ENCODE results near the gene IQGAP3.
"Not testable (repeated sequence)": the region's sequence is repeated elsewhere in the genome, so short reads cannot be mapped to it uniquely, and the experiment has no call there.

IQGAP3 gene

DNA sequence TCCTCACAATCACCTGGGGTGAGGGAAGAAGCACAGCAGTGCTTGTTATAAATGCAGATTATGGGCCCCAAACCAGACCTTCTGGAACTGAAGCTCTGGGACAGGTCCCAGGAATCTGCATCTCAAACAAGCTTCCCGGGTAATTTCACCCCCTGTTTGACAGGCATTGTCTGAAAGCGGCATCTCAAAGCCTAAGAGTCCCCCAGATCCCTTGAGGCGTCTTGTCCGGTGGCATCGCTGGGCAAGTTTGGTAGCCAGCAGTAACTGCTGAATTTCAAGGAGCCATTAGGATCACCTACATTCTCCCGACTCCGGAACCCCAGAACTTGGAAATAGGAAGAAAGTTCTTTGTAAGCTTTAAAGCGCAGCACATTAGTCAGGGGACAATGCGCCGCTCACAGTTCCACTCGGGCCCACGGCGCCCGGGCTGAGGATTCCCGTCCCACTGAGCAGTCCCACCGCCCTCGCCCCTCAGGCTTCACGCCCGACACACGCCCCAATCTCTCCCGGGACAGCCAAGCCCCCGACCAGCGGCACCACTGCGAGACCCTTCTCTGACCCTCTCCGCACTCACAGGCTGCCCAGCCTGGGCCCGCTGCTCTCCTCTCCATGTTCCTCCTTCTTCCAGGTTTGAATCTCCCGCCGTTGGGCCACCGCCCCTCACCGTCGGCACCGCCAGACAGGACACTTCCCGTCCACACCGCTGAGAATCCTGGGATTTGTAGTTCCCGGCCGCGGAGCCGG lies at the start of gene IQGAP3:
TSS of gene IQGAP3 (minus strand) at position 647 of the 744 bp plus-strand sequence. CDS start at position 611, 36 bp downstream.
- DNase-seq = peak; percentile 30 to 75 (median 64)

DNA sequence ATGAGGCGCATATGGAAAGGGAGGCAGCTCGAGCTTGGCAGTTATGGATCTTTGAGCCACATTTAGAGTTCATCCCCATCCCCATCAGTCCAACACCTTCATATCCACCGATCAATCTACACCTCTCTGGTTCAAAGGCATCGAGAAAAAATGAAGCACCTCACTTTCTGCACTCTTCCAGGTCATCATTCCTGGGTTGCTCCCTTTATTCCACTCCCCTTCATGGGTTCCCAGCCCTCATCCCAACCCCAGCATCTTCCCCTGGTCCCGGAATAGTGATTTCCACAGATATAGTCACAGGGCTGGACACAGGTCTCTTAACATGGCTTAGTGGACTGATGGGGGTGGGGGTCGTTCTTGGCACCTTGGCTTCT lies 47.2 kb upstream of the IQGAP3 start:
- no peak for DNase-seq

- DNase-seq = peak in 1 of 6 experiments; percentile 8
Observed at GRCh38 chr1:156618853-156619581, 46.7 kb upstream of the IQGAP3 start, which contains the start of gene HAPLN2. Gene HAPLN2 (plus strand): TSS chr1:156619415. CDS start chr1:156623491, 4,076 bp downstream.

DNA sequence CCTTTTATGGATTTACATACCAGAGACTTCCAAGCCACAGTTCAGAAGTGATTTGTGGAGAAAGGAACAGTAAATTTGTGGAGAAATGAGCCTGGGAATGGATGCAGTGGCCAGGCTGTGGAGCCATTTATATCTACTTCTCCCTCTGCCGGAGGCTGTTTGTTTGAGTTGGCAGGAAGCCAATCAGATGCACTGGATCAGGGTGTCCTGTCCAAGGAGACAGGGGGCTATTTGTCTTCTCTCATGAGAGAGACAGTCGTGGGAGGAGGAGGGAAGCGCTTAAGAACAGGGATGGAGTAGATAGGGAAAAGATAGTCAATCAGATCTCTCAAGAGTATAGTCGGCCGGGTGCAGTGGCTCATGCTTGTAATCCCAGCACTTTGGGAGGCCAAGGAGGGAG lies 44.1 kb upstream of the IQGAP3 start:
- no peak for DNase-seq

DNA sequence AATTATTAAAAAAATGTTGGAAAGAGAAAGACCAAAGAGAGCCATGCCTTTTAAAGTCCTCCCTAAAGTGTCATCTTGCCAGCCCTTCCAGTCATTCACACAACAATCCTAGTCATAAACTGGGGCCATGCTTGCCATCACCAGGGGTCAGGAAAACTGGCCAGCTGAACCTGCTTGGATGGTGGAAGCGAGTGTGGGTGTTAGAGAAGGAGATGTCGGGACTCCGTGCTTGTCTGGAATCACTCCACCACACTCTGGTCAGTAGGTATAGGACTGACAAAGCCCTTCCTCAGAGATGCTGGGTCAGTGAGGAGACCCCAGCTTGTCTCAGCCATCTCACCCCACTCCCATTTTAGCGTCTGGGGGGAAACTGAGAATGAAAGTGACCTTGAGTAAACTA lies 43.6 kb upstream of the IQGAP3 start:
- DNase-seq = no peak

GRCh38 chr1:156612666-156613065 lies 40.3 kb upstream of the IQGAP3 start:
- DNase-seq = no peak

DNA sequence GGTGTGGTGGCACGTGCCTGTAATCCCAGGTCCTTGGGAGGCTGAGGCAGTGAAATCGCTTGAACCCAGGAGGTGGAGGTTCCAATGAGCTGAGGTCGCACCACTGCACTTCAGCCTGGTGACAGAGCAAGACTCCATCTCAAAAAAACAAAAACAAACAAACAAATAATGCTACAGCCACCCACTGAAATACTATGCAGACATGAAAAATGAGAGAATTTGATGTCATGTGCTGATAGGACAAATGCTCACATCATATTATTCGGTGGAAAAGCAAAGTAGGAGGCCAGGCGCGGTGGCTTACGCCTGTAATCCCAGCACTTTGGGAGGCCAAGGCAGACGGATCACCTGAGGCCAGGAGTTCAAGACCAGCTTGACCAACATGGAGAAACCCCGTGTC lies 37.7 kb upstream of the IQGAP3 start:
- DNase-seq = not testable (repeated sequence)

- DNase-seq = peak; percentile 18 to 62 (median 42)
Observed at GRCh38 chr1:156608981-156609380, 36.6 kb upstream of the IQGAP3 start.

- DNase-seq = peak; percentile 23 to 72 (median 52)
Observed at GRCh38 chr1:156608036-156608674, 35.8 kb upstream of the IQGAP3 start.

DNA sequence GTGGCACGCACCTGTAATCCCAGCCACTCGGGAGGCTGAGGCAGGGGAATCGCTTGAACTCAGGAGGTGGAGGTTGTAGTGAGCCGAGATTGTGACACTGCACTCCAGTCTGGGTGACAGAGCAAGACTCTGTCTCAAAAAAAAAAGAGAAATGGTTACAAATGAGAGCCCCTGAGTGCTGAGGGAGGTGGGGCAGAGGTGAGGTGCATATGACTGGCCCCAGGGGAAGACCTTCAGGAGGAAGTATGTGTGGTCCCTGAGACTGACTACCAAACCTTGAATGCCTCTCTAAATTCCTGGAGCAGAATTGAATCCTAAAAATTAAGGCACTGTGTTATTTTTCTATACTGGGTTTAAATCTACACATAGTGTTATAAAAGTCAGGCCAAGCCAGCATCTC lies 35.0 kb upstream of the IQGAP3 start:
- DNase-seq = not testable (repeated sequence)

DNA sequence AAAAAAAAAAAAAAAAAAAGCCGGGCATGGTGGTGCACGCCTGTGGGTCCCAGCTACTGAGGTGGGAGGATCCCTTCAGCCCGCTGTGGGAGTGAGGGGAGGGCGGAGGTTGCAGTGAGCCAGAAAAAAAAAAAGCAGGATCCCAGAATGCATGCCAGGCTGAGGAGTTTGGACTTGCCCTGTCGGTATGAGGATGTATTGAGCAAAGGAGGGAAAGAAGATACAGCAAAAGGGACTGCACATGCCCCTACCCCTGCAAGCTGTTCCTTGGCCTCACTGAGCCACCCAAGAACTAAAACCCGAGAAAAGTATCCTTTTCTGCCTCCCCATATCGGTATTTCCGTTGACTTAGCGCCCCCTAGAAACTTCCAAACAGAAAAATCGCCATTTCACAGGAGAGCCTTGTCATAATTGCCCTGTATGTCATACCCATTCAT lies 30.2 kb upstream of the IQGAP3 start:
- peak in 1 of 6 experiments; percentile 20 for DNase-seq

- no peak for DNase-seq
Observed at GRCh38 chr1:156601892-156602291, 29.5 kb upstream of the IQGAP3 start.

DNA sequence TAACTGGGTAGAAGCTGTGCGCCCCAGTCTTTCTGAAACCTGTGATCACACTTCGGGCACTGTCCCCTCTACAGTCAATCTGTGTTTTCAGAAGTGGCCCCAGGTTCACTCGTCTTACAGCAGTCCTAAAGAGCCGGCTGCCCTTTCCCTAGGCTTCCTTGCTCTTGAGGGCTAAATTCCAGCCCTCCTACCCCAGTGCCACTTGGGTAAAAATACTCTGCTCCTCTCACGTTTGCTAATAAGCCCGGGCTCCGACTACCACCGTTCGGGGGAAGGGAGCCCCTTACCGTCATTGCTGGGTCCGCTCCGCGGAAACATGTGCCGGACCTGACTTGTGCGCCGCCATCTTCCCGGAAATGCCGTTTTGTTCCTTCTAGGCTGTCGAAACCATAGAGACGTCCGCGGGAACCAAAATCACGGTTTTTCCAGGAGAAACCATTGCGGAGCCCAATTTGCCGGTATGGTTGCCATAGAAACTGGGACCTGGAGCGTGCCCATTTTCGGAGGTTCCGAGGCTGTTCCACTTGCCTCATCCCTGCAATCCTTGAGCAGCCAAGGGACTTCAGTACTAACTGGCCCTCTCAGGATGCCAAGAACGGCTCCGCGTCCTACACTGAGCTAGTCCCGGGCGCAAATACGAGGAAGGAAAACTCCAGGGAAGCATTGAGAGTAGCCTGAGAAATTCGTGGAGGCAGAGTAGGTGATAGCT lies 28.9 kb upstream of the IQGAP3 start, which contains the start of gene GPATCH4:
TSS of gene GPATCH4 (minus strand) at position 358 of the 709 bp plus-strand sequence.
- peak; percentile 49 to 77 (median 63) for DNase-seq

- DNase-seq = no peak
Observed at GRCh38 chr1:156600733-156601121, 28.4 kb upstream of the IQGAP3 start.

GRCh38 chr1:156599811-156600210 lies 27.4 kb upstream of the IQGAP3 start:
- no peak for DNase-seq

DNA sequence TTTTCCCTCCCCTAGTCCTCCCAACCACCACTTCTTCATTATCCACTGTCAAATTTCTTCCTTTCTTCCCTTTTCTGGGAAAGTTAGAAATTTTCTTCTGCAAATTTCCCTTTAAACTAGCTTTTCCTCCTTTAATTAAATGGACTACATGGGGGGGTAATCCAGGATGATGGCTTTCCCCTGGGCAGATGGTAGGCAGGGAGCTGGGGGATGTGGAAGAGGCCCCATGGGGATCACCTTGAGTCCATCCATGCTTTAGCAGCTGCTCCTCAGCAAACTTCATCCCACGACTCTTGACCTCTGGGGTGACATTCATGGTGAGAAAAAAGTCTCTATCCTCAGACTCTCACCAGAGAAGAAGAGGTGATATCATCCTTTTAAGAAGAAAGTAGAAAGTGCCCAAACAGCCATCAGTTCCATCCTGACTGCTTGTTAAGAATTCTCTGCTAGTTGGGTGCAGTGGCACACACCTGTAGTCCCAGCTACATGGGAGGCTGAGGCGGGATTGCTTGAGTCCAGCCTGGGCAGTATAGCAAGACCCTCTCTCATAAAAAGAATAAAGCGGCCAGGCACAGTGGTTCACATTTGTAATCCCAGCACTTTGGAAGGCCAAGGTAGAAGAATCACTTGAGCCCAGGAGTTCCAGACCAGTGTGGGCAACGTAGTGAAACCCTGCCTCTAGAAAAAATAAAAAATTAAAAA lies 26.5 kb upstream of the IQGAP3 start:
- DNase-seq = no peak

DNA sequence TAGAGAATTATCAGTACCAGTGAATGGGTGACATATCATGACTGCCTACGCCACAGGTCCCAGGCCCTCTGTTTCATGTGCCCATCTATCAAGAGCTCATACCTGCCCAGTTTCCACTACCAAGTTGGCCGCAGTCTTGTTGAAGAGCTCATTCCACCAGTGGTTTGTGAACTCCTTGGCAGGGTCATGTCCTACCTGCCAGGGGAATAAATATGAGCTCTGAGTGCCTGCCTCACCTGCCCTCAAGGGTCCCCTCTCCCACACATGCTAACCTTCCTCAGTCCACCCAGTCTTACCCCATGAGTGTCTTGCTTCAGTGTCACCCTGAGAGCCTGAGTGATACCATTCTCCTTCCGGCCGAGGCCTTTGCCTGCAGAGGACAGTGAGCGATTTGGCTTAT lies 25.8 kb upstream of the IQGAP3 start:
- no peak for DNase-seq

DNA sequence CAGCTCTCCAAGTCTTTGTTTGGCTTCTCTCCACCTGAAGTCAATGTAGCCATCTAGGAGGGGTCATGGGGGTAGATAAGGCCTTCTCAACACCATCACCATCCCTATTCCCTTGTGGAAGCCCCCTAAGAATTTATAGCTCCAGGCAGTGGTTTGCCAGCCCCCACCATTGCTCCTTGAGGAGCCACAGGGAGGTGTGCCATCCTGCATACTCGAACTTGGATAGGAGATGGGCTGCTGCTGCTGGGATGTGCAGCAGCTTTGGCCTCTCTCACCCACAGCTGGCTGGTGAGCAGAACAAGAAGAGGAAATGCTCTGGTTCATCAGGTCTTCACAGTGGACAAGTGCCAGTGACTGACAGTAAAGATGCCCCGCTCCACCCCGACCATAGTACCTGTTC lies 24.1 kb upstream of the IQGAP3 start:
- DNase-seq = no peak

GRCh38 chr1:156595016-156595415 lies 22.7 kb upstream of the IQGAP3 start:
- no peak for DNase-seq

- DNase-seq = no peak
Observed at GRCh38 chr1:156594190-156594589, 21.8 kb upstream of the IQGAP3 start.

DNA sequence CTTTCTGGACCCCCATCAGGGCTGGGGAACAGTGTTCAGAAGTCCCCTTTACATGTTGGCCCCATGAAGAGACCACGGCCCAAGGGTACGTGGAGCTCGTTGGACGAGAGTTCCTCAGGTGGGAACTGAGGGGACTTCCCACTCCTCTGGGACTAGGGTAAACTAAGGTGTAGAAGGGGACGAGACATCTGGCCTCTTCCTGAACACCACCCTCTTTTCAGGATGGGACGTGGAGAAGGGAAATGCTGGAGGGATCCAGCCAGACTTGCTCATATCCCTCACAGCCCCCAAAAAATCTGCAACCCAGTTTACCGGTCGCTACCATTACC lies 21.3 kb upstream of the IQGAP3 start:
- DNase-seq = no peak

- no peak for DNase-seq
Observed at GRCh38 chr1:156592910-156593660, 20.7 kb upstream of the IQGAP3 start.

Data from stimulated activated naive CD4-positive, alpha-beta T cell (primary cell).